ENCODE measurements around the gene SLC25A33. TPM values are rescaled to one million over a fixed set of nuclear protein-coding genes. Genes with fewer than 3 reads are reported as not detected.
"Not testable (repeated sequence)": the region's sequence is repeated elsewhere in the genome, so short reads cannot be mapped to it uniquely, and the experiment has no call there.

SLC25A33 gene, protein sequence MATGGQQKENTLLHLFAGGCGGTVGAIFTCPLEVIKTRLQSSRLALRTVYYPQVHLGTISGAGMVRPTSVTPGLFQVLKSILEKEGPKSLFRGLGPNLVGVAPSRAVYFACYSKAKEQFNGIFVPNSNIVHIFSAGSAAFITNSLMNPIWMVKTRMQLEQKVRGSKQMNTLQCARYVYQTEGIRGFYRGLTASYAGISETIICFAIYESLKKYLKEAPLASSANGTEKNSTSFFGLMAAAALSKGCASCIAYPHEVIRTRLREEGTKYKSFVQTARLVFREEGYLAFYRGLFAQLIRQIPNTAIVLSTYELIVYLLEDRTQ
- 1 to 10 TPM; 3.6 to 7.6 TPM for total RNA-seq

DNA sequence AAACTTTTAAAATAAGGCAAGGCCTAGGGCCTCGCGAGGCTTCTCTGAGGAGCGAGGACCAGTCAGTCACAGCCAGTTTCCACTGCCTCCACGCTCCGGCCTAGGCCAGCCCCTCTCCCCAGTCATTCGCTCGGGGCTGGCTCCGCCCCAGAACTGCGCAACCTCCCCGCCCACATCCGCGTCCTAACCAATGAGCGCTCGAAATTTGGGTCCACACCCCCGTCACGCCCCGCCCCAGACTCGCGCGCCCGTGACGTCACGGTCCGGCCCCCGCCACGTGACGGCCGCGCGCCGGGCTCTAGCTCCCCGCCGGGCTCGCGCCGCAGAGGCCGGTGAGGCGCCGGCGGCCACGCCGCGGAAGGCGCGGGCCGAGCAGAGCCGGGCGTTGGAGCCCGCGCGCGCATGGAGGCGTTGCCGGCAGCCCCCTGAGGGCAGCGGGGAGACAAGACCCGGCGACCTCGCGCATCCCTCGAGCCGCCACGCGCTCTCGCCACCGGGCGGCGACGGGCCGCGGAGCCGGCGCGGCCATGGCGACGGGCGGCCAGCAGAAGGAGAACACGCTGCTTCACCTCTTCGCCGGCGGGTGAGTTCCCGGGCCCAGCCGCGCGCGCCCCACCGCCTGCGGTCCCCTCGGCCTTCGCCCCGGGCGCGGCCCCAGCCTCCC, at the start of gene SLC25A33:
Gene SLC25A33 (plus strand): TSS at position 301 of the 664 bp plus-strand sequence. CDS start 227 bp downstream, at position 528.
- peak within 1 kb of the TSS; percentile 69 for H3K27ac Mint-ChIP-seq
- peaks cover 10% of the 10 kb centered on the region for H3K4me1 Mint-ChIP-seq
- peaks cover 10% of the 10 kb centered on the region for H3K36me3 Mint-ChIP-seq (ENCODE audit: low read depth)
- no peaks in the 10 kb centered on the region for H3K27me3 Mint-ChIP-seq
- H3K9me3 Mint-ChIP-seq: no peaks in the 10 kb centered on the region
- H3K4me3 Mint-ChIP-seq: peak within 1 kb of the TSS; percentile 84
- peak; percentile 98 for ATAC-seq (replicated peaks)

GRCh38 chr1:9490605-9491339, 48.5 kb upstream of the SLC25A33 start:
- ATAC-seq (replicated peaks): peak; percentile 78
- H3K4me1 Mint-ChIP-seq: no peaks in the 10 kb centered on the region

DNA sequence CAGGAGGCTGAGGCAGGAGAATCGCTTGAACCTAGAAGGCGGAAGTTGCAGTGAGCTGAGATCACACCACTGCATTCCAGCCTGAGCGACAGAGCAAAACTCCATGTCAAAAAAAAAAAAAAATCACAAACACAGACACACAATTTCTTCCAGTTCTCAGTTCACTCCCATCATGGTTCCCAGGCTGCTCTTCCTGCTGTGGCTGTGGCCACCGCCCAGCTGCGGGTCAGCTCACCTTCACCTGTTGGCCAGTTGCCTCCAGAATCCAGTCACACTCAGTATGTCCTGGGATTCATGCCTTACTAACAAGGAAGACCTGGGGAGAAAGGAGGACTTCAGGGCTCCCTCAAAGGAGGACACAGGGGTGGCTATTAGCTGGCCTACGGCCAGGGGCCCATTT, 45.9 kb upstream of the SLC25A33 start:
- Mint-ChIP-seq H3K9me3 (no peaks in the 10 kb centered on the region), H3K27me3 (peaks cover 3% of the 10 kb centered on the region), H3K36me3 (ENCODE audit: low read depth) (no peaks in the 10 kb centered on the region), H3K4me3 (no peak overlapping the region), H3K4me1 (no peaks in the 10 kb centered on the region), H3K27ac (no peak overlapping the region)
- no peak for ATAC-seq (replicated peaks)

More at GRCh38 chr1:9490605-9491339, 48.5 kb upstream of the SLC25A33 start:
- Mint-ChIP-seq H3K9me3 (no peaks in the 10 kb centered on the region), H3K27me3 (peaks cover 3% of the 10 kb centered on the region), H3K4me3 (no peak overlapping the region), H3K36me3 (ENCODE audit: low read depth) (no peaks in the 10 kb centered on the region), H3K27ac (no peak overlapping the region)

DNA sequence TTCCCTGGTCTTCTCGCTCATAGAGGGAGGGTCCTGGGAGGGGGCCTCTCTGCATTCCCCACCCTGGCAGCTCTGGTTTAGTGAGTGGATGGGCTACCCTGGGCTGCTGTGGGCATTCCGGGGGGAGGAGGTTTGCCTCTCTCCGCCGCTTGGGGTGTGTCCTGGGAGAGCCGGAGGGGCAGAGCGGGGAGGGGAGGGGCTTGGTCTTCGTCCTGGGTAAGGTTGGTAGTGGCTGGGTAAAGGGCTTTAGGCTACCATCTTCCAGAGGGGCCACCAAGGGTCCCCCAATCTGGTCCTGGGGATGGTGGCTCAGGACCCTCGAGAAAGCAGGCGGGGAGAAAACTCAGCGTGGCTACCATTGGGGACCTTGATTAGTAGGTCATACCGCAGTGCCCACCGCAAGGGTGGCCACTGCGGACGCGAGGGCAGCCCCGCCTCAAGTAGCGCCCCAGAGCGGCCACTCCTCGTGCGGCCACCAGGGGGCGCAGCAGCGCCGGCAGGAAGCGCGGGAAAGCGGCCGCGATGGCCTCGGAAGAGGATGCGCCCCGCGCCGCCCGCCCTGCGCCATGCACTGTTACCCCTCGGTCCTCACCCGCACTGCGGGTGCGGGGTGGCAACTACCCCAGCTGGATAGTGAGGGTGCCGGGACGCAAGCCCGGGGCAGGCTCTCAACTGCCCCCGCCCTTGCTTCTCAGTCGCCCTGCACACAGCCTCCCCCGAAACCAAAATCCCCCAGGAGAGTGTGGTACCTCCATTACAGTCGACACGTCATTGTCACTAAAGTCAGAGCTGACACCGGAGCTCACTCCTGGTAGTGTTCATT, 44.1 kb upstream of the SLC25A33 start:
- H3K27me3 Mint-ChIP-seq: peaks cover 7% of the 10 kb centered on the region
- H3K9me3 Mint-ChIP-seq: no peaks in the 10 kb centered on the region
- H3K27ac Mint-ChIP-seq: no peak overlapping the region
- peak; percentile 88 for ATAC-seq (replicated peaks)
- H3K4me1 Mint-ChIP-seq: no peaks in the 10 kb centered on the region
- H3K36me3 Mint-ChIP-seq (ENCODE audit: low read depth): no peaks in the 10 kb centered on the region
- H3K4me3 Mint-ChIP-seq: peak overlapping the region; percentile 66

DNA sequence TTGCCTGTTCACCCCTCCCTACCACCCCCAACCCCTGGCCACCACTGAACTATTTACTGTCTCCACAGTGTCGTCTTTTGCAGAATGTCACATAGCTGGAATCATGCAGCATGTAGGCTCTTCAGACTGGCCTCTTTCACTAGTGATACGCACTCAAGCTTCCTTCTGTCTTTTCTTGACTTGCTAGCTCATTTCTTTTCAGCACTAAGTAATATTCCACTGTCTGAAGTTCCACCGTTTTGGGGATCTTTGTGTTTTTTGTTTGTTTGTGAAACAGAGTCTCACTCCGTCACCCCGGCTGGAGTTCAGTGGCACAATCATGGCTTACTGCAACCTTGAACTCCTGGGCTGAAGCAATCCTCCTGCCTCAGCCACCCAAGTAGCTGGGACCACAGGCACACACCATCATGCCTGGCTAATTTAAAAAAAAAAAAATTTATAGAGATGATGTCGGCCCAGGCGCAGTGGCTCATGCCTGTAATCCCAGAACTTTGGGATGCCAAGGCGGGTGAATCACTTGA, 43.4 kb upstream of the SLC25A33 start:
- Mint-ChIP-seq H3K4me3 (peak overlapping the region; percentile 66), H3K4me1 (no peaks in the 10 kb centered on the region), H3K9me3 (no peaks in the 10 kb centered on the region), H3K27me3 (peaks cover 7% of the 10 kb centered on the region), H3K36me3 (ENCODE audit: low read depth) (no peaks in the 10 kb centered on the region), H3K27ac (no peak overlapping the region)
- ATAC-seq (replicated peaks): no peak

GRCh38 chr1:9500756-9501754, 38.2 kb upstream of the SLC25A33 start:
- Mint-ChIP-seq H3K9me3 (no peaks in the 10 kb centered on the region), H3K27me3 (peaks cover 5% of the 10 kb centered on the region), H3K36me3 (ENCODE audit: low read depth) (no peaks in the 10 kb centered on the region), H3K4me3 (no peak overlapping the region), H3K27ac (no peak overlapping the region), H3K4me1 (no peaks in the 10 kb centered on the region)
- no peak for ATAC-seq (replicated peaks)

- ATAC-seq (replicated peaks): no peak
- Mint-ChIP-seq H3K9me3 (no peaks in the 10 kb centered on the region), H3K27me3 (peaks cover 5% of the 10 kb centered on the region), H3K36me3 (ENCODE audit: low read depth) (no peaks in the 10 kb centered on the region), H3K27ac (no peak overlapping the region), H3K4me3 (no peak overlapping the region), H3K4me1 (no peaks in the 10 kb centered on the region)
These were observed 36.1 kb upstream of the SLC25A33 start for GRCh38 chr1:9503001-9503675.

DNA sequence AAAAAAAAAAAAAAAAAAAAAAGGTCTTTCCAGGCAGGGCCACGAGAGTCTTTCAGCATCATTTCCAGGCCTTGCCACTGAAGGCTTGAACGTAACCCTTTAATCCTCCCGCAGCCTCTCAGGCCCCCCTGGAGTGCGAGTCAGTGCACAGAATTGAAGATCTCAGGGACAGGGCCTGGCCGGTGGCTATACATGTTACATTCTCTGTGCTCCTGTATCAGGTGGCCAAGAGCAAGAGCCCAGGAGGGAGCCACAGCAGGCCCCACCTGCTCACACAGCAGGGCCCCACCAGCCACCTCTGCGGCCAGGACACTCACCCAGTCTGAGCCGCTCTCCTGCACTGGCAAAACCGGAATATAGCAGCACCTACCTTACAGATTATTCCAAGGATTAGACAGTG, 34.1 kb upstream of the SLC25A33 start:
- Mint-ChIP-seq H3K27me3 (no peaks in the 10 kb centered on the region), H3K36me3 (ENCODE audit: low read depth) (no peaks in the 10 kb centered on the region), H3K4me3 (no peak overlapping the region), H3K27ac (no peak overlapping the region), H3K9me3 (no peaks in the 10 kb centered on the region), H3K4me1 (no peaks in the 10 kb centered on the region)
- no peak for ATAC-seq (replicated peaks)

- no peaks in the 10 kb centered on the region for H3K9me3 Mint-ChIP-seq
- H3K4me3 Mint-ChIP-seq: no peak overlapping the region
- no peaks in the 10 kb centered on the region for H3K4me1 Mint-ChIP-seq
- no peaks in the 10 kb centered on the region for H3K36me3 Mint-ChIP-seq (ENCODE audit: low read depth)
- H3K27me3 Mint-ChIP-seq: no peaks in the 10 kb centered on the region
- no peak overlapping the region for H3K27ac Mint-ChIP-seq
- ATAC-seq (replicated peaks): no peak
These were observed 32.4 kb upstream of the SLC25A33 start for GRCh38 chr1:9506901-9507300.

DNA sequence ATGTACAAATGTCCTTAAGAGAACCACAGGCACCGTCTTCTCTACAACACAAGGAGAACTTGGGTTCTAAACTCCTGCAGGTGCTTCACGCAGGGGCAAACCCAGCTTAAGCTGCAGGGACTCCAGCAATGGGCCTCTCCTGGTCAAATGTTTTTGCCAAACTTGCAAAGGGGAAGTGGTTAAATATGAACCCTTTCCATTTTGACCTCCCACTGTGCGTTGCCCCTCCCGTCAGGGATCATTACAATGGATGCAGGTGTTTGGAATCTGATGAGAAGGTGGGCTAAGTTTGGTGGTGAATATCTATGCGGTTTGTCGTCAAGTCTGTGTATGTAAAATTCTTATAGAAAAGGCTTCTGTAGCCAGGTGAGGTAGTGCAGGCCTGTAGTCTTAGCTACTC, 29.1 kb upstream of the SLC25A33 start:
- H3K36me3 Mint-ChIP-seq (ENCODE audit: low read depth): no peaks in the 10 kb centered on the region
- H3K27ac Mint-ChIP-seq: no peak overlapping the region
- H3K4me3 Mint-ChIP-seq: no peak overlapping the region
- no peak for ATAC-seq (replicated peaks)
- no peaks in the 10 kb centered on the region for H3K9me3 Mint-ChIP-seq
- H3K4me1 Mint-ChIP-seq: no peaks in the 10 kb centered on the region
- no peaks in the 10 kb centered on the region for H3K27me3 Mint-ChIP-seq

DNA sequence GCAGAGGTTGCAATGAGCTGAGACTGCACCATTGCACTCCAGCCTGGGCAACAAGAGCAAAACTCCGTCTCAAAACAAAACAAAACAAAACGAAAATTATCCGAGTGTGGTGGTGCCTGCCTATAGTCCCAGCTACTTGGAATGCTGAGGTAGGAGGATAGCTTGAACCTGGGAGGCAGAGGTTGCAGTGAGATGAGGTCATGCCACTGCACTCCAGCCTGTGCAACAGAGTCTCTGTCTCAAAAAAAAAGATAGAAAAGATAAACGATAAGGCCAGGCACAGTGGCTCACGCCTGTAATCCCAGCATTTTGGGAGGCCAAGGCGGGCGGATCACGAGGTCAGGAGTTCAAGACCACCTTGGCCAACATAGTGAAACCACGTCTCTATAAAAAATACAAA, 23.7 kb upstream of the SLC25A33 start:
- not testable (repeated sequence) for H3K27me3 Mint-ChIP-seq; H3K27ac Mint-ChIP-seq; H3K9me3 Mint-ChIP-seq; ATAC-seq (replicated peaks); H3K36me3 Mint-ChIP-seq (ENCODE audit: low read depth); H3K4me1 Mint-ChIP-seq; H3K4me3 Mint-ChIP-seq

DNA sequence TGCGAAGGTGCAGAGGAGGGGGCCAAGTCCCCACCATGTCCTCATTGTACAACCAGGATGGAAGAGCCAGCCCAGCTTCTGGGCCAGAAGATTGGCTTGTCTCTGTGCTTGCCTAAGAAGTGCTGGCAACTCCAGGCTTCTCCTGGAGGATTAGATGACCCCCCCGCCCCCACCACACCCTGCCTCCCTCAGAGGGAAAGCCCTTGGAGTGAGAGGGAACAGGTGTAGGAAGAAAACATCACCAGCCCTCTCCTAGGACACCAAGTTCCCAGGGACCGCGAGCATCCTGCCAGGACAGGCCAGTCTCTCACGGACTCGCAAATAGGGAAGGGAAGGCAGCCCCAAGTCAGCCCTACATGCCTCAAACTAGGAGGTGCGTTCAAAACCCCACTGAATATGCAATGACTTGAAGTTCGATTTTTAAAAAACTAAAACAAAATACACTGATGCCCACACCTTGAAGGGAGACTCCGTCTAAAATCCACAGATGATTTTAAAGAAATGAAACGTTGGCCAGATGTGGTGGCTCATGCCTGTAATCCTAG, 20.7 kb upstream of the SLC25A33 start:
- H3K4me3 Mint-ChIP-seq: no peak overlapping the region
- H3K4me1 Mint-ChIP-seq: no peaks in the 10 kb centered on the region
- no peak overlapping the region for H3K27ac Mint-ChIP-seq
- no peaks in the 10 kb centered on the region for H3K27me3 Mint-ChIP-seq
- no peaks in the 10 kb centered on the region for H3K36me3 Mint-ChIP-seq (ENCODE audit: low read depth)
- H3K9me3 Mint-ChIP-seq: no peaks in the 10 kb centered on the region
- ATAC-seq (replicated peaks): no peak

All from activated T-helper 17 cell treated with anti-CD3 and anti-CD28 coated beads, Interleukin-2, amount 50 U/mL, for 72 hours (primary cell).